ENCODE data around the gene CD99. TPM values are rescaled to one million over a fixed set of nuclear protein-coding genes. Genes with fewer than 3 reads are reported as not detected.

CD99 gene
- total RNA-seq, 1 experiment from 2014 or later = 407 TPM

DNA sequence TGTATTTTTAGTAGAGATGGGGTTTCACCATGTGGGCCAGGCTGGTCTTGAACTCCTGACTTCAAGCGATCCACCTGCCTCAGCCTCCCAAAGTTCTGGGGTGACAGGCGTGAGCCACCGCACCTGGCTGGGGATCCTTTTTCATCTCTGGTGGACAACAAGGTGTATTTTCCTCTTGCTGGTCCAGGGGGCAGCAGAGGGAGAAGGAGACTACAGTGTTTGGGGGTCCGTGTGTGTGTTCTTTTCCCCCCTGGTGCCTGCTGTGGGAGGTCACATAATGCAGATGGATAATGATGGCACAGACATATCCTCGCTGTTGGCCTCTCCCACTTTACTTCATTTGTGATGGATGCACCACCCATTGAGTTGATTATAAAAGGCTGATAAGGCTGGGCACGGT is 39.0 kb upstream of the CD99 start:
- POLR2A ChIA-PET = no interaction called here
- peaks cover 4% of the 10 kb centered on the region for H3K36me3 Mint-ChIP-seq (ENCODE audit: insufficient read depth, unreplicated experiment)
- H3K4me1 Mint-ChIP-seq (ENCODE audit: low read depth, unreplicated experiment) = peaks cover 7% of the 10 kb centered on the region
- H3K9me3 ChIP-seq = no peaks in the 10 kb centered on the region
- no peaks in the 10 kb centered on the region for H3K27me3 Mint-ChIP-seq (ENCODE audit: insufficient read depth, unreplicated experiment)
- H3K4me3 Mint-ChIP-seq (ENCODE audit: unreplicated experiment) = no peak overlapping the region
- H3K27ac Mint-ChIP-seq (ENCODE audit: unreplicated experiment) = no peak overlapping the region
- H3K4me1 ChIP-seq = peaks cover 26% of the 10 kb centered on the region
- TF ChIP-seq, protein P1, sequence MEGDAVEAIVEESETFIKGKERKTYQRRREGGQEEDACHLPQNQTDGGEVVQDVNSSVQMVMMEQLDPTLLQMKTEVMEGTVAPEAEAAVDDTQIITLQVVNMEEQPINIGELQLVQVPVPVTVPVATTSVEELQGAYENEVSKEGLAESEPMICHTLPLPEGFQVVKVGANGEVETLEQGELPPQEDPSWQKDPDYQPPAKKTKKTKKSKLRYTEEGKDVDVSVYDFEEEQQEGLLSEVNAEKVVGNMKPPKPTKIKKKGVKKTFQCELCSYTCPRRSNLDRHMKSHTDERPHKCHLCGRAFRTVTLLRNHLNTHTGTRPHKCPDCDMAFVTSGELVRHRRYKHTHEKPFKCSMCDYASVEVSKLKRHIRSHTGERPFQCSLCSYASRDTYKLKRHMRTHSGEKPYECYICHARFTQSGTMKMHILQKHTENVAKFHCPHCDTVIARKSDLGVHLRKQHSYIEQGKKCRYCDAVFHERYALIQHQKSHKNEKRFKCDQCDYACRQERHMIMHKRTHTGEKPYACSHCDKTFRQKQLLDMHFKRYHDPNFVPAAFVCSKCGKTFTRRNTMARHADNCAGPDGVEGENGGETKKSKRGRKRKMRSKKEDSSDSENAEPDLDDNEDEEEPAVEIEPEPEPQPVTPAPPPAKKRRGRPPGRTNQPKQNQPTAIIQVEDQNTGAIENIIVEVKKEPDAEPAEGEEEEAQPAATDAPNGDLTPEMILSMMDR (IDR thresholded peaks at IDR 0.05; ENCODE audit: insufficient read depth in 1 of 2, low read depth in 1 of 2, low read length in 1 of 2, severe bottlenecking in 1 of 2, unreplicated experiment in 1 of 2) = peak in 1 of 2 experiments; percentile 30
- H3K36me3 ChIP-seq (ENCODE audit: control insufficient read depth, insufficient read depth, low read length) = no peaks in the 10 kb centered on the region; the same call in 1 of the 2 replicates
- no TSS peak for BruUV-seq (replicated peaks)
- CTCF ChIA-PET = no interaction called here
- H3K9me3 Mint-ChIP-seq (ENCODE audit: unreplicated experiment) = no peaks in the 10 kb centered on the region
- H3K27me3 ChIP-seq (replicated peaks; ENCODE audit: control insufficient read depth, insufficient read depth, low read length) = no peaks in the 10 kb centered on the region
- no peak for DNase-seq
- no peak overlapping the region for H3K4me3 ChIP-seq (ENCODE audit: low read depth, low read length)
- intact Hi-C loops (cut with micrococcal nuclease; ENCODE audit: unreplicated experiment) = no loop called here

DNA sequence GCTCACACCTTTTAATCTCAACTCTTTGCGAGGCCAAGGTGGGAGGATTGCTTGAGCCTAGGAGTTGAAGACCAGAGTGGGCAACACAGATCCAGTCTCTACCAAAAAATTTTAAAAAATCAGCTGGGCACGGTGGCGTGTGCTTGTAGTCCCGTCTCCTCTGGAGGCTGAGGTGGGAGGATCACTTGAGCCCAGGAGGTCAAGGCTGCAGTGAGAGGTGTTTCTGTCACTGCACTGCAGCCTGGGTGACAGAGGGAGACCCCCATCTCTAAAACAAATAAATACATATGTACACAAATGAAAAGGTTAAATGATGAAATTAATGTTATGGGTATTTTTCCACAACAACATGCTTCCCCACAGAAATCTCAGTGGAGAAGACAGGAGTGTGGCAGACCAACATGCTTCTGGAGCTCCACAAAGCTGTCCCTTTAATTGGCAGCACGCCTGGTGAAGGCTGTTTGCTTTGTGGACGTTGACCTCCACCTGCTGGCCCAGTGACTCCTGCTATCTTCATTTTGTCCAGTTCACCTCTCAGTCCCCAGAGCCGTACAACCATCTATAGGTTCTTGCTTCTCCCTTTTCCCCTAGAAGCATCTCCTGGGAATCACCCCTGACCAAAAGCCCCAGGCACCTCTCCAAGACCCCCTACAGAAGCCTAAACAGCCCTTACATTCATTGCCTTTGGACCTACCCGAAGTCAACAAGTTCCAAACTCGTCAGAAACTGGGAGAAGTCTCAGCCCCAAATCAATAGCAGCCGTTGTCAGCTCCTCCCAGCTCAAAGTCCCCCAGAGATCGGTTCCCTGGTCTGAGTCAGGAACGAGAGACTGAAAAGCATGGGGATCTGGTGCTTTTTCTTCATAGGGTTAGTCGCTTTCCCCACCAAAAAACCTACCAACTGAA is 36.4 kb upstream of the CD99 start:
- intact Hi-C loops (cut with micrococcal nuclease; ENCODE audit: unreplicated experiment) = loop anchor here (2.0 kb wide), 2 partner anchors 36 to 60 kb away; partner anchors contain the start of gene CD99
- no TSS peak for BruUV-seq (replicated peaks)
- peak; percentile 74 to 77 for DNase-seq
- TF ChIP-seq, protein P1 (IDR thresholded peaks at IDR 0.05; ENCODE audit: insufficient read depth in 1 of 2, low read depth in 1 of 2, low read length in 1 of 2, severe bottlenecking in 1 of 2, unreplicated experiment in 1 of 2) = peak in 1 of 2 experiments; percentile 24
- Histone ChIP-seq H3K9me3 (no peaks in the 10 kb centered on the region), H3K4me1 (peaks cover 43% of the 10 kb centered on the region), H3K4me3 (ENCODE audit: low read depth, low read length) (peak overlapping the region; percentile 32), H3K36me3 (ENCODE audit: control insufficient read depth, insufficient read depth, low read length) (no peaks in the 10 kb centered on the region), H3K27me3 (replicated peaks; ENCODE audit: control insufficient read depth, insufficient read depth, low read length) (no peaks in the 10 kb centered on the region)
- H3K36me3 Mint-ChIP-seq (ENCODE audit: insufficient read depth, unreplicated experiment) = peaks cover 4% of the 10 kb centered on the region
- ChIA-PET CTCF (no interaction called here), POLR2A (no interaction called here)
- peak overlapping the region; percentile 86 for H3K27ac Mint-ChIP-seq (ENCODE audit: unreplicated experiment)
- no peaks in the 10 kb centered on the region for H3K9me3 Mint-ChIP-seq (ENCODE audit: unreplicated experiment)
- H3K4me1 Mint-ChIP-seq (ENCODE audit: low read depth, unreplicated experiment) = peaks cover 7% of the 10 kb centered on the region
- no peaks in the 10 kb centered on the region for H3K27me3 Mint-ChIP-seq (ENCODE audit: insufficient read depth, unreplicated experiment)
- H3K4me3 Mint-ChIP-seq (ENCODE audit: unreplicated experiment) = peak overlapping the region; percentile 76

DNA sequence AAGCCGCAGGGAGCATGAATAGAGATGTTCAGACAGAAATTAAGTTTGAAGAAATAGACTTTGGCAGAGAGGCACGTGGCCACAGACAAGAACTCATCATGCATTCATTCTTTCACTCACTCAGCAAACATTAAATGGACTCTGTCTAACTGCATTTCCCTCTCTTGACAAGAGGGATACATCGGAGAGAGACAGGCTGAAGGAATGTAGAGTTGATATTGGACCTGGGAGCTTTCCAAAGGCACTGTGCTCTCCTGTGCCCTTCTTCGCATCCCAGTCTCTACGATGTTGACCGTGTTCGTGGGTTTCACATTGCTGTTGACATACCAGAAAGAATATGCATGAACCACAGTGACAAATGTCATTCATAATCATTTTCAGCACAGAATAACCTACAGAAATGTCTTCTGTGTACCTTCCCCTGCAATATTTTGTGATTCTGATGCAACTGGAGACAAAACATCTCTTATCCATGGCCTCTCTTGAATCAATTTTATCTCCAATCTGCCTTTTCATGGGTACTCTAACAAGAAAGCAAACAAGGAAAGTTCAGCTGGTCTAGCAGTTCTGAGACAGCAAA is 34.7 kb upstream of the CD99 start:
- no peak for DNase-seq
- Mint-ChIP-seq H3K4me3 (ENCODE audit: unreplicated experiment) (no peak overlapping the region), H3K36me3 (ENCODE audit: insufficient read depth, unreplicated experiment) (peaks cover 8% of the 10 kb centered on the region), H3K27ac (ENCODE audit: unreplicated experiment) (peak overlapping the region; percentile 86), H3K27me3 (ENCODE audit: insufficient read depth, unreplicated experiment) (no peaks in the 10 kb centered on the region), H3K4me1 (ENCODE audit: low read depth, unreplicated experiment) (peaks cover 7% of the 10 kb centered on the region), H3K9me3 (ENCODE audit: unreplicated experiment) (no peaks in the 10 kb centered on the region)
- H3K36me3 ChIP-seq (ENCODE audit: control insufficient read depth, insufficient read depth, low read length) = no peaks in the 10 kb centered on the region
- BruUV-seq (replicated peaks) = no TSS peak
- H3K27me3 ChIP-seq (replicated peaks; ENCODE audit: control insufficient read depth, insufficient read depth, low read length) = no peaks in the 10 kb centered on the region
- ChIA-PET CTCF (no interaction called here), POLR2A (no interaction called here)
- intact Hi-C loops (cut with micrococcal nuclease; ENCODE audit: unreplicated experiment) = no loop called here
- no peak overlapping the region for H3K4me3 ChIP-seq (ENCODE audit: low read depth, low read length)
- TF ChIP-seq, protein P1 (IDR thresholded peaks at IDR 0.05; ENCODE audit: insufficient read depth in 1 of 2, low read depth in 1 of 2, low read length in 1 of 2, severe bottlenecking in 1 of 2, unreplicated experiment in 1 of 2) = no peak
- no peaks in the 10 kb centered on the region for H3K9me3 ChIP-seq
- peaks cover 43% of the 10 kb centered on the region for H3K4me1 ChIP-seq
